ENCODE measurements around the gene MACROD1.

Gene MACROD1

GRCh38 chr11:64103277-64103985 lies 62.5 kb downstream of the MACROD1 start:
- DNase-seq (ENCODE audit: extremely low read depth, low read depth), result no peak
- no peak for TF ChIP-seq CTCF (IDR thresholded peaks at IDR 0.05; ENCODE audit: low read depth, low read length)

- TF ChIP-seq CTCF (IDR thresholded peaks at IDR 0.05; ENCODE audit: low read depth, low read length), result no peak
- no peak for DNase-seq (ENCODE audit: extremely low read depth, low read depth)
Measured at GRCh38 chr11:64102005-64102738, 63.7 kb downstream of the MACROD1 start.

DNA sequence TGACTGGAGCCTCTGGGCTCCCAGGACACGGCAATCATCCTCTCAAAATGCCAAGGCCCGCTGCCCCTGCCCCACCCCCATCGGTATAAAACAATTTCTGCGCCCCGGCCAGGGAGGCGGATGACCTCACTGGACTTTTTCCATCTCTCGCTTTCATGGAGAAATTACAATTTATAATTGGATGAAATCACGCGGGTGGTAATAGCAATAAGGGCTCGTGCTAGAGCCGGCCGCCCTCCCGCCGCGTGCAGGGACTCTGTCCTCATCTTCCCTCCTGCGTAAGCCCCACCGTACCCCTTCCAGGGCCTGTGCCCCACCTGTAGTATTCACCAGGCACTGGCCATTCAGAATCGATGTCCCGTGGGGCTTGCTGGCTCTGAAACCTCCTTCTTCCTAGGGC lies 64.5 kb downstream of the MACROD1 start:
- no peak for DNase-seq (ENCODE audit: extremely low read depth, low read depth)
- TF ChIP-seq CTCF (IDR thresholded peaks at IDR 0.05; ENCODE audit: low read depth, low read length), result no peak

DNA sequence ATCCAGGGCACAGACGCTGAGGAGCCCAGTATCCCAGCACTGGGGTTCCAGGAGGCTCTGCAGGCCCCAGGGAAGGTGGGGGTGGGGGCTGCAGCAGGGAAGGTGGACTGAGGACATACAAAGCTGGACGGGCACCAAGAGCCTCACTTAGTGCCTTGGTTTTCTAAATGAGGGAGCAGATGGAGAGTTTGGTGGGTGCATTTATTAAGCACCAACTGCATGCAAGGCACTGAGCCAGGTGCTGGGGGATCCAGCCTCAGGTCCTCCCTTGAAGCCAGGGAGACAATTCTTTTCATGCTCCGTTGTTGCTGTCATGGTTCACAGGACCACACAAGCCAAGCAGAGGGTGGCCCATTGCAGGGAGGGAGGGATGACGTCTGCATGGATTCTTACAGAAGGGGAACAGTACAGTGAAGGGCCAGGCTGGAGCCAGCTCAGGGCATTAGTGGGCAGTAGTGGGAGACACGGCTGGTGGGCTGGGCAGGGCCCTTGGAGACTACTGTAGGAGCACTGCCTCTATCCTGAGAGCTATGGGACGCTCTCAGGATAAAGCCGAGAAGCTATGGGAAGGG lies 65.0 kb downstream of the MACROD1 start:
- no peak for TF ChIP-seq CTCF (IDR thresholded peaks at IDR 0.05; ENCODE audit: low read depth, low read length)

DNA sequence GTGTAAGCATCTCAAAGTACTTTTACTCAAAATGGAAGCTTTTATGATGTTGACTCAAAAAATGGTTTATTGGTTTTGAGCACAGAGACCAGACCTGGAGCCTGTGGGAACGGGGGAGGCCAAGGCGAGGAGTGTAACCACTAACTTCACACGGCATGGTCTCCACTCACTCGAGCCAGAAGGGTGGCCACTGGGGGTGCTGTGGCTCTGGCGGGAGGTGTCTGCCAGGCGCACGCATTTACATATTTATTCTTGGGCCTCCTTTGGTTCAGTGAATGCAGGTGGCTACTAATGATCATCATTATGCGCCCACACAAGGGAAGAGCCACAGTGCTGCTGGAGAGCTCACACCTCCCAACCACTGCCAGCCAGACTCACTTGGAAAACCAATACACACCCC lies 65.6 kb downstream of the MACROD1 start:
- no peak for TF ChIP-seq CTCF (IDR thresholded peaks at IDR 0.05; ENCODE audit: low read depth, low read length)
- DNase-seq (ENCODE audit: extremely low read depth, low read depth), result no peak

More for the DNA sequence above, 65.0 kb downstream of the MACROD1 start:
- DNase-seq (ENCODE audit: extremely low read depth, low read depth), result no peak

DNA sequence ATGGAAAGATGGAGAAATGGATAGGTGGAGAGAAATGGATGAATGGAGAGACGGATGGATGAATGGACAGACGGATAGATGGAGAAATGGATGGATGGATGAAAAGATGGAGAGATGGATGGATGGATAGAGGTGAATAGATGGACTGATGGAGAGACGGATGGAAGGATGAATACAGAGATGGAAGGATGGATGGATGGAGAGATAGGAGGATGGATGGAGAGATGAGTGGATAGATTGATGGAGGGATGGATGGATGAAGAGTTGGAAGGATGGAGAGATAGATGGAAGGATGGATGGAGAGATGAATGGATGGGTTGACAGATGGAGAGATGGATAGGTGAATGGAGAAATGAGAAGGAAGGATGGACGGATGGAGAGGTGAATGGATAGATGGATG lies 66.5 kb downstream of the MACROD1 start:
- TF ChIP-seq CTCF (IDR thresholded peaks at IDR 0.05; ENCODE audit: low read depth, low read length), result no peak
- no peak for DNase-seq (ENCODE audit: extremely low read depth, low read depth)

GRCh38 chr11:64098318-64098831 lies 67.5 kb downstream of the MACROD1 start:
- no peak for DNase-seq (ENCODE audit: extremely low read depth, low read depth)
- TF ChIP-seq CTCF (IDR thresholded peaks at IDR 0.05; ENCODE audit: low read depth, low read length), result no peak
